Renal pelvis (tissue), 4 donors: ENCODE results near the gene FNTB. TPM values are rescaled to one million over a fixed set of nuclear protein-coding genes. Genes with fewer than 3 reads are reported as not detected.
A peak's percentile ranks its signal among the peaks of the same experiment; 100 is the strongest.
"Not testable (repeated sequence)": the region's sequence is repeated elsewhere in the genome, so short reads cannot be mapped to it uniquely, and the experiment has no call there.

ENCODE experiments used
- DNase-seq: peaks from one replicate; pipeline ENCODE4 v3.0.0-alpha.2; 2013
- polyA plus RNA-seq, 3 donors: library from polyadenylated mRNA; unstranded; fragments of 120-200 nt; gene quantifications; one replicate each; pipeline ENCODE4 v1.2.1, GENCODE V29; 2013; ENCODE audit not compliant: insufficient read length in 3 of 3

The FNTB gene
- polyA plus RNA-seq, 3 donors = 31.2 to 37.7 (median 36.7) TPM

- DNase-seq = no peak
Observed at GRCh38 chr14:65079201-65079600, 92.5 kb downstream of the FNTB start.

GRCh38 chr14:65079768-65080167 lies 93.1 kb downstream of the FNTB start:
- DNase-seq = no peak

- DNase-seq = no peak
Observed at GRCh38 chr14:65080960-65081747, 94.5 kb downstream of the FNTB start.

- DNase-seq = no peak
Observed at GRCh38 chr14:65082930-65083329, 96.2 kb downstream of the FNTB start.

- DNase-seq = no peak
Observed at GRCh38 chr14:65084554-65085505, 98.1 kb downstream of the FNTB start.

GRCh38 chr14:65086686-65087085 lies 100.0 kb downstream of the FNTB start:
- not testable (repeated sequence) for DNase-seq

GRCh38 chr14:65087835-65088234 lies 101.1 kb downstream of the FNTB start:
- DNase-seq = not testable (repeated sequence)

GRCh38 chr14:65092349-65092748 lies 105.7 kb downstream of the FNTB start:
- DNase-seq = no peak

- DNase-seq = no peak
Observed at GRCh38 chr14:65095633-65096205, 109.0 kb downstream of the FNTB start.

- DNase-seq = no peak
Observed at GRCh38 chr14:65096323-65097089, 109.8 kb downstream of the FNTB start.

- DNase-seq = no peak
Observed at GRCh38 chr14:65098586-65098985, 111.9 kb downstream of the FNTB start.

GRCh38 chr14:65100922-65101541 lies 114.3 kb downstream of the FNTB start:
- no peak for DNase-seq

- peak; percentile 26 for DNase-seq
Observed at GRCh38 chr14:65101631-65102440, 115.1 kb downstream of the FNTB start.

GRCh38 chr14:65102441-65103149 lies 115.9 kb downstream of the FNTB start, which contains the start of gene MAX:
MAX (minus strand) TSS chr14:65102517; CDS start chr14:65102339, 178 bp downstream.
- peak; percentile 97 for DNase-seq

- no peak for DNase-seq
Observed at GRCh38 chr14:65103150-65103760, 116.6 kb downstream of the FNTB start.

GRCh38 chr14:65104791-65105190 lies 118.1 kb downstream of the FNTB start:
- no peak for DNase-seq

GRCh38 chr14:65106316-65106715 lies 119.6 kb downstream of the FNTB start:
- no peak for DNase-seq

- DNase-seq = no peak
Observed at GRCh38 chr14:65106736-65107135, 120.0 kb downstream of the FNTB start.

GRCh38 chr14:65107200-65107599 lies 120.5 kb downstream of the FNTB start:
- no peak for DNase-seq
